Hepatocyte (in vitro differentiated cells): Measurements from ENCODE around the gene RUBCN. TPM values are rescaled to one million over a fixed set of nuclear protein-coding genes. Genes with fewer than 3 reads are reported as not detected.
"Not testable (repeated sequence)": the region's sequence is repeated elsewhere in the genome, so short reads cannot be mapped to it uniquely, and the experiment has no call there.

Source experiments
- DNase-seq: peaks from one replicate; pipeline ENCODE4 v3.0.0-alpha.2; 2016; ENCODE audit warnings: low spot score
- H2AFZ ChIP-seq: fragments of 200-600 bp; sonication (generic); 2 replicates; pipeline ENCODE4 v1.6.0; 2016; ENCODE audit warnings: antibody characterized with exemption, mild to moderate bottlenecking
- H3K27ac ChIP-seq: fragments of 200-600 bp; sonication (generic); 2 replicates; pipeline ENCODE4 v1.5.1; 2016; ENCODE audit warnings: mild to moderate bottlenecking
- H3K27me3 ChIP-seq: fragments of 200-600 bp; sonication (generic); 2 replicates; pipeline ENCODE4 v1.6.1; 2016
- H3K36me3 ChIP-seq: fragments of 200-600 bp; sonication (generic); replicated peaks from 2 replicates; pipeline ENCODE4 v1.5.1; 2016; ENCODE audit warnings: low read depth; ENCODE audit not compliant: insufficient read depth
- H3K4me1 ChIP-seq: fragments of 200-600 bp; sonication (generic); 2 replicates; pipeline ENCODE4 v1.5.1; 2016; ENCODE audit warnings: mild to moderate bottlenecking, moderate library complexity; ENCODE audit not compliant: insufficient read depth
- H3K4me2 ChIP-seq: fragments of 200-600 bp; sonication (generic); 2 replicates; pipeline ENCODE4 v1.6.0; 2016
- H3K4me3 ChIP-seq: fragments of 200-600 bp; sonication (generic); 2 replicates; pipeline ENCODE4 v1.5.1; 2016; ENCODE audit warnings: mild to moderate bottlenecking
- H3K79me2 ChIP-seq: fragments of 200-600 bp; sonication (generic); 2 replicates; pipeline ENCODE4 v1.6.0; 2017; ENCODE audit warnings: mild to moderate bottlenecking
- H3K9me2 ChIP-seq: fragments of 200-600 bp; sonication (generic); replicated peaks from 2 replicates; pipeline ENCODE4 v1.6.0; 2017; ENCODE audit warnings: mild to moderate bottlenecking; ENCODE audit not compliant: insufficient read depth
- H3K9me3 ChIP-seq: fragments of 200-600 bp; sonication (generic); 2 replicates; pipeline ENCODE4 v1.5.1; 2016; ENCODE audit warnings: low read depth, mild to moderate bottlenecking
- H4K20me1 ChIP-seq: fragments of 200-600 bp; sonication (generic); 2 replicates; pipeline ENCODE4 v1.6.0; 2016; ENCODE audit warnings: mild to moderate bottlenecking; ENCODE audit not compliant: insufficient read depth, poor library complexity, severe bottlenecking
- EZH2 ChIP-seq: fragments of 200-600 bp; sonication (generic); IDR thresholded peaks from 2 replicates; pipeline ENCODE4 v1.6.1; 2016; ENCODE audit warnings: antibody characterized with exemption, mild to moderate bottlenecking, borderline replicate concordance
- EZH2phosphoT487 ChIP-seq: fragments of 200-600 bp; sonication (generic); IDR thresholded peaks from one replicate; pipeline ENCODE4 v1.6.1; 2018; ENCODE audit warnings: antibody characterized with exemption, mild to moderate bottlenecking, low read depth, moderate library complexity; ENCODE audit not compliant: unreplicated experiment, severe bottlenecking
- WGBS: methylation state at CpG from one replicate; pipeline ENCODE4 v1.1.6; 2016; ENCODE audit warnings: low lambda C conversion rate; ENCODE audit errors: missing lambda C conversion rate; 5-methylcytosine and 5-hydroxymethylcytosine counted together
- polyA plus RNA-seq: library from polyadenylated mRNA; unstranded; fragments of >200 nt; fragmentation: Nextera tagmentation; extraction: Ambion mirVana; gene quantifications from 2 replicates; pipeline ENCODE4 v1.2.1, GENCODE V29; 2016
- total RNA-seq: library from RNA; depleted of rRNA; stranded (reverse); fragments of >200 nt; gene quantifications from 2 replicates; pipeline ENCODE4 v1.2.3, GENCODE V29; 2014
- TF ChIP-seq, protein P1 (sequence below): fragments of 200-600 bp; sonication (generic); IDR thresholded peaks from 2 replicates; pipeline ENCODE4 v1.5.1; 2016; ENCODE audit warnings: antibody characterized with exemption, mild to moderate bottlenecking; ENCODE audit not compliant: poor library complexity

Gene RUBCN
- total and polyA plus RNA-seq, 2 experiments from 2014 or later, result 7.2 to 11.0 TPM

DNA sequence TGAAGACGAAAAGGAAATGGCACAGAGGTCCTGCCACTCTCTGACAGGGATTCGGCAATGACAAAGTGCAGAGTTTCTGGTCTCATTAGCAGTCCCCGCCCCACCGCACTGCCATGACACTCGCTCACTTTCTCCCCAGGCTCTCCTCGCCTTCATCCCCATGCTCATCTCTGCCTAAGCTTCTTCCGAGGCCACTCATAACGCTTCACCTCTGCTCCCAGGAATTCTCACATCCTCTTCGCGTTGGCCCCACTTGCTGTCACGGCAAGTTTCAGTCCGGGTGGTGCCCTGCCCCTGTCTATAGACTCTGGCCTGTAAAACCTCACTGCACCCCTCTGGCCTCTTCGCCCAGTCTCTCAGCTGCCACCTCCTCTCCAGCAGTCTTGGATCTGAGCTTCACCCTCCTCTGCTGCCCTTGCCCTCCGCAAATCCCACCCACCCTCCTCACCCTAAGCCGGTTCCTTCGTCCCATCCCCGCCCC, 654 bp downstream of the RUBCN start:
- no peaks in the 10 kb centered on the region for H3K36me3 ChIP-seq
- TF ChIP-seq EZH2 (no peak), EZH2phosphoT487 (no peak)
- TF ChIP-seq, protein P1, sequence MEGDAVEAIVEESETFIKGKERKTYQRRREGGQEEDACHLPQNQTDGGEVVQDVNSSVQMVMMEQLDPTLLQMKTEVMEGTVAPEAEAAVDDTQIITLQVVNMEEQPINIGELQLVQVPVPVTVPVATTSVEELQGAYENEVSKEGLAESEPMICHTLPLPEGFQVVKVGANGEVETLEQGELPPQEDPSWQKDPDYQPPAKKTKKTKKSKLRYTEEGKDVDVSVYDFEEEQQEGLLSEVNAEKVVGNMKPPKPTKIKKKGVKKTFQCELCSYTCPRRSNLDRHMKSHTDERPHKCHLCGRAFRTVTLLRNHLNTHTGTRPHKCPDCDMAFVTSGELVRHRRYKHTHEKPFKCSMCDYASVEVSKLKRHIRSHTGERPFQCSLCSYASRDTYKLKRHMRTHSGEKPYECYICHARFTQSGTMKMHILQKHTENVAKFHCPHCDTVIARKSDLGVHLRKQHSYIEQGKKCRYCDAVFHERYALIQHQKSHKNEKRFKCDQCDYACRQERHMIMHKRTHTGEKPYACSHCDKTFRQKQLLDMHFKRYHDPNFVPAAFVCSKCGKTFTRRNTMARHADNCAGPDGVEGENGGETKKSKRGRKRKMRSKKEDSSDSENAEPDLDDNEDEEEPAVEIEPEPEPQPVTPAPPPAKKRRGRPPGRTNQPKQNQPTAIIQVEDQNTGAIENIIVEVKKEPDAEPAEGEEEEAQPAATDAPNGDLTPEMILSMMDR, result no peak
- peak overlapping the region; percentile 56 for H3K4me3 ChIP-seq
- peak overlapping the region; percentile 96 for H3K4me2 ChIP-seq
- H4K20me1 ChIP-seq, result no peaks in the 10 kb centered on the region
- peak; percentile 62 for DNase-seq
- peaks cover 30% of the 10 kb centered on the region for H3K79me2 ChIP-seq
- H3K27ac ChIP-seq, result peak overlapping the region; percentile 79
- no peaks in the 10 kb centered on the region for H3K27me3 ChIP-seq
- WGBS, result under 1% methylated on average over 15 of the region's 17 CpGs
- H3K4me1 ChIP-seq, result peaks cover 6% of the 10 kb centered on the region
- peak overlapping the region; percentile 51 for H2AFZ ChIP-seq
- H3K9me2 ChIP-seq, result no peaks in the 10 kb centered on the region
- H3K9me3 ChIP-seq, result no peaks in the 10 kb centered on the region

DNA sequence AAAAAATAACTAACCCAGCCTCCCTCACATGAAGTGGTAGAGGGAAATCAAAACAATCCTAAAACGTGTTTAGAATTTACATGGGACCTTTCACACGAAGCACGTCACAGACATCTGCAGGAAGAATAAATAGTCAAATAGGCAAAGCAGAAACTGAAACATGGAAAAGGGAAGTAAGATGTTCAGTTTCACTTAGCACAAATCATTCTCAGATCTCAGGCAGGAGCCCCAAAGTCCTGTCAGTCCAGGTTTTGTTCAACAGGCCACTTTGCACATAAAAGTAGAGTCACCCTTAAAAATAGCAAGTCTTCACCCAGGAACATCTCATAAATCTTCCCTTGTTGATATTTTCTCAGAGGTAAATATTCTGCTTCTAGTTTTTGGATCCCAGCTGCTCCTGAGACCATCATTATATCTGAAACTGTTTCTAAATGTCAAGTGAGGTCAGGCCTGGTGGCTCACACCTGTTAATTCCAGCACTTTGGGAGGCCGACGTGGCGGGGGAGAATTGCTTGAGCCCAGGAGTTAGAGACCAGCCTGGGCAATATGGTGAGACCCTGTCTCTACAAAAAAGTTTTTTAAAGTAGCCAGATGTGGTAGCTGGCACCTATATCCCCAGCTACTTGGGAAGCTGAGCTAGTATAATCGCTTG, 1.9 kb downstream of the RUBCN start:
- Histone ChIP-seq H3K9me3 (no peaks in the 10 kb centered on the region), H3K27me3 (no peaks in the 10 kb centered on the region), H3K27ac (no peak overlapping the region), H3K4me1 (peaks cover 6% of the 10 kb centered on the region), H2AFZ (no peak overlapping the region), H3K36me3 (no peaks in the 10 kb centered on the region), H3K9me2 (no peaks in the 10 kb centered on the region), H3K4me2 (no peak overlapping the region), H4K20me1 (no peaks in the 10 kb centered on the region), H3K4me3 (no peak overlapping the region), H3K79me2 (peaks cover 31% of the 10 kb centered on the region)
- TF ChIP-seq EZH2phosphoT487 (no peak), EZH2 (no peak)
- TF ChIP-seq, protein P1, result no peak
- no peak for DNase-seq
- 97% methylated on average over 7 of the region's 7 CpGs for WGBS

DNA sequence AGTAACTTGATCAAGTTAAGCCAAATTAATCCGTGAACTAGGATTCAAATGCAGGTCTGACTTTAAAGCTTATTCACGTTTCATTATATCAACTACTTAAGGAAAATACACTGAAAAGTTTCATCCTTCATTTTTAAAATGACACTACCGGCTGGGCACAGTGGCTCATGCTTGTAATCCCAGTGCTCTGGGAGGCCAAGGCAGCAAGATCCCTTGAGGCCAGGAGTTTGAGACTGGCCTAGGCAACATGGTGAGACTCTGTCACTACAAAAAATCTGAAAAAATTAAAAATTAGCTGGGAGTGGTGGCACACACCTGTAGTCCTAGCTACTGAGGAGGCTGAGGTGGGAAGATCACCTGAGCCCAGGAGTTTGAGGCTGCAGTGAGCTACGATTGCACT, 3.7 kb downstream of the RUBCN start:
- Histone ChIP-seq H3K27me3 (no peaks in the 10 kb centered on the region), H3K36me3 (no peaks in the 10 kb centered on the region), H3K4me1 (peaks cover 6% of the 10 kb centered on the region), H2AFZ (no peak overlapping the region), H3K79me2 (peaks cover 37% of the 10 kb centered on the region), H3K9me3 (no peaks in the 10 kb centered on the region), H3K4me2 (no peak overlapping the region), H3K4me3 (no peak overlapping the region), H4K20me1 (no peaks in the 10 kb centered on the region), H3K27ac (no peak overlapping the region), H3K9me2 (no peaks in the 10 kb centered on the region)
- DNase-seq, result no peak
- TF ChIP-seq EZH2phosphoT487 (no peak), EZH2 (no peak)
- WGBS, result 93% methylated on average over 4 of the region's 4 CpGs

DNA sequence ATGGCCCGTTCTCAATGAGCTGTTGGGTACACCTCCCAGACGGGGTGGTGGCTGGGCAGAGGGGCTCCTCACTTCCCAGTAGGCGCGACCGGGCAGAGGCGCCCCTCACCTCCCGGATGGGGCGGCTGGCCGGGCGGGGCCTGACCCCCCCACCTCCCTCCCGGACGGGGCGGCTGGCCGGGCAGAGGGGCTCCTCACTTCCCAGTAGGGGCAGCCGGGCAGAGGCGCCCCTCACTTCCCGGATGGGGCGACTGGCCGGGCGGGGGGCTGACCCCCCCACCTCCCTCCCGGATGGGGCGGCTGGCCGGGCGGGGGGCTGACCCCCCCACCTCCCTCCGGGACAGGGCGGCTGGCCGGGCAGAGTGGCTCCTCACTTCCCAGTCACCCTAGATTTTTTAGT, 5.2 kb downstream of the RUBCN start:
- H3K9me2 ChIP-seq, H3K4me3 ChIP-seq, H2AFZ ChIP-seq, H3K36me3 ChIP-seq, H3K27ac ChIP-seq, H3K4me2 ChIP-seq, H3K27me3 ChIP-seq, H3K4me1 ChIP-seq, H4K20me1 ChIP-seq, H3K9me3 ChIP-seq, DNase-seq: not testable (repeated sequence)
- 100% methylated on average over 6 of the region's 27 CpGs for WGBS
- peaks cover 37% of the 10 kb centered on the region for H3K79me2 ChIP-seq

DNA sequence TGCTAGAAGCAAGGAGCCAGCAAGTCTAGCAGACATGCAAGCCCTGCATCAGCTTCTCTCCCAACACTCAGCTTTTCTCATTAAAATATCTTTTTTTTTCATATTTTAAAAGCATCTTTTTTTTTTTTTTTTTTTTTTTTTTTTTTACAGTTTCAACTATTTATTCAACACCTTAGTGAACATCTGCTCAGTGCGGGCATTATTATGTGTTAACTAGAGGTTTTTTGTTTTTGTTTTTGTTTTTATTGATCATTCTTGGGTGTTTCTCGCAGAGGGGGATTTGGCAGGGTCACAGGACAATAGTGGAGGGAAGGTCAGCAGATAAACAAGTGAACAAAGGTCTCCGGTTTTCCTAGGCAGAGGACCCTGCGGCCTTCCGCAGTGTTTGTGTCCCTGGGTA, 5.9 kb downstream of the RUBCN start:
- H3K79me2 ChIP-seq, result peaks cover 36% of the 10 kb centered on the region

More for the DNA sequence above, 5.9 kb downstream of the RUBCN start:
- not testable (repeated sequence) for DNase-seq, H3K4me1 ChIP-seq, H3K36me3 ChIP-seq, H3K9me2 ChIP-seq, H3K4me3 ChIP-seq, H3K27ac ChIP-seq, H2AFZ ChIP-seq, H3K9me3 ChIP-seq, H3K4me2 ChIP-seq, H4K20me1 ChIP-seq, H3K27me3 ChIP-seq
- 69% methylated on average over 2 of the region's 5 CpGs for whole genome bisulfite sequencing
